IMR-90 (cell line): ENCODE results near the gene CNST. TPM values are rescaled to one million over a fixed set of nuclear protein-coding genes. Genes with fewer than 3 reads are reported as not detected.

Experiments used
- ATAC-seq: fragments of 200-7000 bp; cut with Tn5 transposase; 2 replicates; pipeline ENCODE4 v1.9.1; 2020; ENCODE audit warnings: low read depth, mild to moderate bottlenecking, moderate library complexity
- BruUV-seq: library from RNA; stranded (reverse); fragments of 400-500 nt; replicated peaks from 2 replicates; lab custom pipeline; 2021; lab: Mats Ljungman, UMichigan
- CTCF ChIA-PET: fragments of 300-600 bp; formaldehyde crosslinking; extraction: SDS; loops from one replicate; lab custom pipeline; 2021; ENCODE audit warnings: antibody characterized with exemption; lab: Yijun Ruan, JAX
- POLR2A ChIA-PET: fragments of 300-600 bp; sonication (Branson Sonifier 250); formaldehyde crosslinking; loops from one replicate; lab custom pipeline; 2022; ENCODE audit warnings: antibody characterized with exemption; ENCODE audit not compliant: unreplicated experiment; lab: Charles Lee
- DNase-seq: peaks from one replicate; pipeline ENCODE4 v3.0.0; 2013
- H2AFZ ChIP-seq: replicated peaks from 2 replicates; pipeline ENCODE3; 2013; ENCODE audit warnings: low read length, mild to moderate bottlenecking; ENCODE audit not compliant: poor library complexity
- H2AK5ac ChIP-seq: 2 replicates; pipeline ENCODE4 v1.6.1; 2013; ENCODE audit warnings: low read depth, low read length, inconsistent platforms
- H2AK9ac ChIP-seq: replicated peaks from 2 replicates; pipeline ENCODE3; 2013; ENCODE audit warnings: mild to moderate bottlenecking, low read depth, low read length, moderate library complexity; ENCODE audit not compliant: poor library complexity
- H2BK120ac ChIP-seq: 2 replicates; pipeline ENCODE4 v1.6.1; 2013; ENCODE audit warnings: low read depth, low read length, inconsistent platforms
- H2BK15ac ChIP-seq: 3 replicates; pipeline ENCODE4 v1.6.1; 2013; ENCODE audit warnings: low read depth, low read length, inconsistent platforms
- H2BK20ac ChIP-seq: 2 replicates; pipeline ENCODE4 v1.6.1; 2013; ENCODE audit warnings: low read depth, mild to moderate bottlenecking, inconsistent platforms, low read length, moderate library complexity
- H2BK5ac ChIP-seq: 2 replicates; pipeline ENCODE4 v1.6.1; 2013; ENCODE audit warnings: mild to moderate bottlenecking, low read depth, low read length, inconsistent platforms; ENCODE audit not compliant: poor library complexity, severe bottlenecking
- H3K14ac ChIP-seq: replicated peaks from 2 replicates; pipeline ENCODE4 v1.6.1; 2013; ENCODE audit warnings: low read depth, low read length, inconsistent platforms
- H3K18ac ChIP-seq: 2 replicates; pipeline ENCODE4 v1.6.1; 2013; ENCODE audit warnings: low read depth, low read length, control low read depth
- H3K23ac ChIP-seq: 2 replicates; pipeline ENCODE4 v1.6.1; 2013; ENCODE audit warnings: low read depth, low read length, inconsistent platforms
- H3K27ac ChIP-seq: 2 replicates; pipeline ENCODE4 v1.5.1; 2013; ENCODE audit warnings: mild to moderate bottlenecking, control low read depth, low read length; ENCODE audit not compliant: insufficient read depth
- H3K27me3 ChIP-seq: 2 replicates; pipeline ENCODE4 v1.6.1; 2013; ENCODE audit warnings: low read length; ENCODE audit not compliant: control insufficient read depth, insufficient read depth
- H3K36me3 ChIP-seq: 2 replicates; pipeline ENCODE4 v1.6.1; 2013; ENCODE audit warnings: low read length, mixed read lengths; ENCODE audit not compliant: control insufficient read depth, insufficient read depth
- H3K4ac ChIP-seq: 2 replicates; pipeline ENCODE4 v1.6.1; 2013; ENCODE audit warnings: low read depth, low read length, inconsistent platforms
- H3K4me1 ChIP-seq: 2 replicates; pipeline ENCODE4 v1.6.1; 2013; ENCODE audit warnings: low read length, mixed read lengths; ENCODE audit not compliant: control insufficient read depth, insufficient read depth
- H3K4me2 ChIP-seq: 2 replicates; pipeline ENCODE4 v1.6.1; 2013; ENCODE audit warnings: low read depth, mild to moderate bottlenecking, control low read depth, low read length, moderate library complexity
- H3K4me3 ChIP-seq: 2 replicates; pipeline ENCODE4 v1.5.1; 2013; ENCODE audit warnings: low read depth, mild to moderate bottlenecking, control low read depth, low read length, moderate library complexity; ENCODE audit not compliant: insufficient read depth
- H3K56ac ChIP-seq: 2 replicates; pipeline ENCODE4 v1.6.1; 2013; ENCODE audit warnings: low read length, inconsistent platforms; ENCODE audit not compliant: insufficient read depth; ENCODE audit errors: extremely low read depth
- H3K79me1 ChIP-seq, 2 experiments: 2 replicates each; pipeline ENCODE4 v1.6.1; 2013; ENCODE audit warnings: low read length in 2 of 2, inconsistent platforms in 1 of 2, low read depth in 1 of 2
- H3K9ac ChIP-seq: 2 replicates; pipeline ENCODE4 v1.6.1; 2013; ENCODE audit warnings: low read depth, low read length, control low read depth
- H3K9me1 ChIP-seq: 2 replicates; pipeline ENCODE4 v1.6.1; 2013; ENCODE audit warnings: low read length, inconsistent platforms; ENCODE audit not compliant: insufficient read depth
- H3K9me3 ChIP-seq: 2 replicates; pipeline ENCODE4 v1.6.1; 2013; ENCODE audit warnings: low read length; ENCODE audit not compliant: control insufficient read depth, insufficient read depth
- H4K20me1 ChIP-seq: 2 replicates; pipeline ENCODE4 v1.6.1; 2013; ENCODE audit warnings: low read length, inconsistent platforms; ENCODE audit not compliant: insufficient read depth
- H4K5ac ChIP-seq: 2 replicates; pipeline ENCODE4 v1.6.1; 2013; ENCODE audit warnings: mild to moderate bottlenecking, low read depth, low read length, control low read depth
- H4K8ac ChIP-seq, 2 experiments: 2 replicates each; pipeline ENCODE4 v1.6.1; 2013; ENCODE audit warnings: low read depth in 2 of 2, low read length in 2 of 2, control low read depth in 1 of 2, inconsistent platforms in 1 of 2
- H4K91ac ChIP-seq: 2 replicates; pipeline ENCODE4 v1.6.1; 2013; ENCODE audit warnings: low read depth, low read length, inconsistent platforms; ENCODE audit not compliant: insufficient read depth
- FOS ChIP-seq: fragments of 150-350 bp; IDR thresholded peaks from 2 replicates; pipeline ENCODE4 v1.6.1; 2016; ENCODE audit warnings: low read depth, low read length
- WGBS, 2 experiments: methylation state at CpG; one replicate each; pipeline versions ENCODE4 v1.1.5 to v1.1.7; 2013; ENCODE audit warnings: missing lambda C conversion rate in 2 of 2; ENCODE audit not compliant: insufficient read length in 1 of 2; ENCODE audit errors: extremely low coverage in 2 of 2; 5-methylcytosine and 5-hydroxymethylcytosine counted together
- dilution Hi-C: fragments of 300-500 bp; cut with HindIII; formaldehyde crosslinking; loops from one replicate; pipeline ENCODE4 v1.14.3; 2018; ENCODE audit warnings: low sequenced_read_pairs; ENCODE audit not compliant: unreplicated experiment
- in situ Hi-C: fragments of 300-500 bp; cut with MboI; formaldehyde crosslinking; loops from 3 replicates; pipeline ENCODE4 v1.14.3; 2019; ENCODE audit warnings: low sequenced_read_pairs, inconsistent platforms, mixed read lengths
- intact Hi-C: fragments of 100-400 bp; cut with micrococcal nuclease; formaldehyde crosslinking; loops from 2 replicates; pipeline ENCODE4 v1.10.0; 2022
- polyA plus RNA-seq, 3 experiments: library from polyadenylated mRNA; depleted of rRNA; stranded (reverse); fragments of >200 nt; gene quantifications; 2 replicates each; pipeline ENCODE4 v1.2.3, GENCODE V29; 2012; ENCODE audit warnings: low replicate concordance in 1 of 3
- total RNA-seq: library from RNA; depleted of rRNA; stranded (reverse); fragments of >200 nt; gene quantifications from 2 replicates; pipeline ENCODE4 v1.2.3, GENCODE V29; 2012
- TF ChIP-seq, protein P1 (sequence below): conservative IDR thresholded peaks from 2 replicates; pipeline ENCODE4 v1.5.1; 2012; ENCODE audit warnings: mild to moderate bottlenecking, low read depth, low read length, improper control_type of control experiment

CNST gene
- total and polyA plus RNA-seq, 2 of the 4 experiments (the other 2 are of a cell fraction) = 15.4 to 25.5 TPM

DNA sequence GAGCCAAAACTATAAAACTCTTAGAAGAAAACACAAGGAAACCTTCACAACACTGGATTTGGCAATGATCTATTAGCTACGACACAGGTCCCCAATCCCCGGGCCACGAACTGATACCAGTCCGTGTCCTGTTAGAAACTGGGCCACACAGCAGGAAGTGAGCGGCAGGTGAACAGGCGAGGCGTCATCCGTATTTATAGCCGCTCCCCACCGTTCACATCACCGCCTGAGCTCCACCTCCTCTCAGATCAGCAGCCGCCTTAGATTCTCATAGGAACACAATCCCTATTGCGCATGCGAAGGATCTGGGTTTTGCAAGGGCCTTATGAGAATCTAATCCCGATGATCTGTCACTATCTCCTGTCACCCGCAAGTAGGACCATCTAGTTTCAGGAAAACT, 12.1 kb upstream of the CNST start:
- H4K5ac ChIP-seq = no peak overlapping the region
- ATAC-seq (no peak), DNase-seq (no peak)
- no peak overlapping the region for H3K18ac ChIP-seq
- no peak overlapping the region for H2BK120ac ChIP-seq
- no peaks in the 10 kb centered on the region for H3K9me1 ChIP-seq
- no peak overlapping the region for H3K27ac ChIP-seq
- H3K14ac ChIP-seq = no peak overlapping the region
- intact Hi-C loops = no loop called here
- H3K4me1 ChIP-seq = no peaks in the 10 kb centered on the region
- no peak overlapping the region for H2AK5ac ChIP-seq
- H3K9ac ChIP-seq = no peak overlapping the region
- no peak overlapping the region for H3K56ac ChIP-seq
- in situ Hi-C loops = no loop called here
- H3K36me3 ChIP-seq = peaks cover 34% of the 10 kb centered on the region
- TF ChIP-seq, protein P1, sequence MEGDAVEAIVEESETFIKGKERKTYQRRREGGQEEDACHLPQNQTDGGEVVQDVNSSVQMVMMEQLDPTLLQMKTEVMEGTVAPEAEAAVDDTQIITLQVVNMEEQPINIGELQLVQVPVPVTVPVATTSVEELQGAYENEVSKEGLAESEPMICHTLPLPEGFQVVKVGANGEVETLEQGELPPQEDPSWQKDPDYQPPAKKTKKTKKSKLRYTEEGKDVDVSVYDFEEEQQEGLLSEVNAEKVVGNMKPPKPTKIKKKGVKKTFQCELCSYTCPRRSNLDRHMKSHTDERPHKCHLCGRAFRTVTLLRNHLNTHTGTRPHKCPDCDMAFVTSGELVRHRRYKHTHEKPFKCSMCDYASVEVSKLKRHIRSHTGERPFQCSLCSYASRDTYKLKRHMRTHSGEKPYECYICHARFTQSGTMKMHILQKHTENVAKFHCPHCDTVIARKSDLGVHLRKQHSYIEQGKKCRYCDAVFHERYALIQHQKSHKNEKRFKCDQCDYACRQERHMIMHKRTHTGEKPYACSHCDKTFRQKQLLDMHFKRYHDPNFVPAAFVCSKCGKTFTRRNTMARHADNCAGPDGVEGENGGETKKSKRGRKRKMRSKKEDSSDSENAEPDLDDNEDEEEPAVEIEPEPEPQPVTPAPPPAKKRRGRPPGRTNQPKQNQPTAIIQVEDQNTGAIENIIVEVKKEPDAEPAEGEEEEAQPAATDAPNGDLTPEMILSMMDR = no peak
- no peak for TF ChIP-seq FOS
- no peaks in the 10 kb centered on the region for H3K27me3 ChIP-seq
- no TSS peak for BruUV-seq
- WGBS, 2 experiments = 98% methylated on average over 13 of the region's 16 CpGs; no CpG with 5 or more reads in 1 of the 2 experiments
- H2AFZ ChIP-seq = no peak overlapping the region
- ChIA-PET CTCF (no interaction called here), POLR2A (no interaction called here)
- peaks cover 16 to 22% of the 10 kb centered on the region in 2 experiments for H3K79me1 ChIP-seq
- no peak overlapping the region for H4K8ac ChIP-seq
- no peak overlapping the region for H2BK20ac ChIP-seq
- H2BK15ac ChIP-seq = no peak overlapping the region
- H3K4me2 ChIP-seq = no peak overlapping the region
- no peak overlapping the region for H3K4ac ChIP-seq
- H4K20me1 ChIP-seq = 0 out of 2 replicates have a peak, but pooled peaks cover 3% of the 10 kb centered on the region
- no peak overlapping the region for H2BK5ac ChIP-seq
- H3K23ac ChIP-seq = no peak overlapping the region
- no peak overlapping the region for H2AK9ac ChIP-seq
- no peak overlapping the region for H3K4me3 ChIP-seq
- H4K91ac ChIP-seq = no peak overlapping the region
- dilution Hi-C loops = no loop called here
- H3K9me3 ChIP-seq = no peaks in the 10 kb centered on the region
